DND-41 (cell line): ENCODE results near the gene CCN5.

Source experiments
- ATAC-seq: fragments of 200-7000 bp; cut with Tn5 transposase; 3 replicates; pipeline ENCODE4 v1.9.1; 2021; ENCODE audit warnings: low read depth; ENCODE audit not compliant: insufficient read depth
- DNase-seq: peaks from one replicate; pipeline ENCODE4 v3.0.0-alpha.2; 2020
- H2AFZ ChIP-seq: 2 replicates; pipeline ENCODE4 v1.6.0; 2012; ENCODE audit warnings: low read depth, low read length
- H3K27ac ChIP-seq: 2 replicates; pipeline ENCODE4 v1.5.1; 2012; ENCODE audit warnings: low read length, inconsistent platforms
- H3K27me3 ChIP-seq: fragments of 200-600 bp; sonication (generic); 2 replicates; pipeline ENCODE4 v1.6.0; 2012; ENCODE audit warnings: low read length, mild to moderate bottlenecking, inconsistent platforms; ENCODE audit not compliant: insufficient read depth, poor library complexity
- H3K36me3 ChIP-seq: 2 replicates; pipeline ENCODE4 v1.5.1; 2012; ENCODE audit warnings: low read length, inconsistent platforms; ENCODE audit not compliant: insufficient read depth
- H3K4me1 ChIP-seq: 2 replicates; pipeline ENCODE4 v1.5.1; 2012; ENCODE audit warnings: mild to moderate bottlenecking, low read length; ENCODE audit not compliant: insufficient read depth
- H3K4me2 ChIP-seq: 2 replicates; pipeline ENCODE4 v1.6.0; 2012; ENCODE audit warnings: mild to moderate bottlenecking, moderate library complexity, low read length, inconsistent platforms; ENCODE audit not compliant: insufficient read depth
- H3K4me3 ChIP-seq, 2 experiments: fragments of 200-600 bp in 1 of 2; shearing (Covaris generic) in 1 of 2; 2 replicates each; pipeline ENCODE4 v1.5.1; 2012 to 2016; ENCODE audit warnings: inconsistent platforms in 2 of 2, low read length in 2 of 2, mild to moderate bottlenecking in 2 of 2, low read depth in 1 of 2, moderate library complexity in 1 of 2
- H3K79me2 ChIP-seq: 2 replicates; pipeline ENCODE4 v1.6.0; 2012; ENCODE audit warnings: low read length, inconsistent platforms; ENCODE audit not compliant: insufficient read depth
- H3K9ac ChIP-seq: 2 replicates; pipeline ENCODE4 v1.6.0; 2012; ENCODE audit warnings: low read depth, mild to moderate bottlenecking, inconsistent platforms, low read length, moderate library complexity
- H3K9me3 ChIP-seq: 2 replicates; pipeline ENCODE4 v1.5.1; 2012; ENCODE audit warnings: low read length, moderate library complexity, mild to moderate bottlenecking, inconsistent platforms; ENCODE audit not compliant: insufficient read depth, severe bottlenecking
- H4K20me1 ChIP-seq: 2 replicates; pipeline ENCODE4 v1.6.0; 2012; ENCODE audit warnings: low read length; ENCODE audit not compliant: insufficient read depth
- CTCF ChIP-seq: IDR thresholded peaks from 2 replicates; pipeline ENCODE4 v1.5.1; 2012; ENCODE audit warnings: borderline replicate concordance, low read length, moderate library complexity, mild to moderate bottlenecking; ENCODE audit not compliant: poor library complexity, severe bottlenecking; ENCODE audit errors: extremely low read depth
- EZH2 ChIP-seq: IDR thresholded peaks from 3 replicates; pipeline ENCODE4 v1.6.1; 2012; ENCODE audit warnings: borderline replicate concordance, low read depth, mild to moderate bottlenecking, moderate library complexity, low read length, inconsistent platforms; ENCODE audit not compliant: severe bottlenecking

Gene CCN5

GRCh38 chr20:44732327-44732726 lies 17.2 kb downstream of the CCN5 start:
- H3K27me3 ChIP-seq = no peaks in the 10 kb centered on the region
- ATAC-seq (no peak), DNase-seq (no peak)
- no peaks in the 10 kb centered on the region for H3K9me3 ChIP-seq
- H3K27ac ChIP-seq = no peak overlapping the region
- H3K4me2 ChIP-seq = no peak overlapping the region
- H3K4me1 ChIP-seq = peaks cover 9% of the 10 kb centered on the region; the same call in 1 of the 2 replicates
- H3K79me2 ChIP-seq = no peaks in the 10 kb centered on the region
- H3K36me3 ChIP-seq = no peaks in the 10 kb centered on the region
- TF ChIP-seq CTCF (no peak), EZH2 (no peak)
- H3K9ac ChIP-seq = no peak overlapping the region
- H3K4me3 ChIP-seq = no peak overlapping the region
- no peaks in the 10 kb centered on the region for H4K20me1 ChIP-seq
- no peak overlapping the region for H2AFZ ChIP-seq

- no peak overlapping the region for H3K9ac ChIP-seq
- ATAC-seq (peak; percentile 86), DNase-seq (peak; percentile 76)
- H3K4me3 ChIP-seq = no peak overlapping the region
- no peaks in the 10 kb centered on the region for H3K9me3 ChIP-seq
- H3K36me3 ChIP-seq = no peaks in the 10 kb centered on the region
- peaks cover 15% of the 10 kb centered on the region; the same call in 1 of the 2 replicates for H3K4me1 ChIP-seq
- no peak for TF ChIP-seq EZH2
- peak; percentile 96 for TF ChIP-seq CTCF
- H4K20me1 ChIP-seq = no peaks in the 10 kb centered on the region
- no peak overlapping the region for H3K4me2 ChIP-seq
- no peaks in the 10 kb centered on the region for H3K27me3 ChIP-seq
- no peaks in the 10 kb centered on the region for H3K79me2 ChIP-seq
- no peak overlapping the region for H2AFZ ChIP-seq
- no peak overlapping the region for H3K27ac ChIP-seq
These were observed 18.3 kb downstream of the CCN5 start for GRCh38 chr20:44733341-44734069.

GRCh38 chr20:44734938-44735337 lies 19.8 kb downstream of the CCN5 start:
- Histone ChIP-seq H3K27ac (no peak overlapping the region), H3K79me2 (no peaks in the 10 kb centered on the region), H3K4me1 (peaks cover 18% of the 10 kb centered on the region; the same call in 1 of the 2 replicates), H3K36me3 (no peaks in the 10 kb centered on the region), H3K9me3 (no peaks in the 10 kb centered on the region), H3K4me2 (no peak overlapping the region), H3K9ac (no peak overlapping the region), H3K27me3 (no peaks in the 10 kb centered on the region), H4K20me1 (no peaks in the 10 kb centered on the region), H3K4me3 (no peak overlapping the region), H2AFZ (no peak overlapping the region)
- TF ChIP-seq EZH2 = no peak
- TF ChIP-seq CTCF = peak; percentile 20
- no peak for DNase-seq
- no peak for ATAC-seq
